Body of pancreas (tissue), 4 donors: Measurements from ENCODE around the gene LRFN2. TPM values are rescaled to one million over a fixed set of nuclear protein-coding genes. Genes with fewer than 3 reads are reported as not detected.

Experiments used
- ATAC-seq: fragments of 150-250 bp; one replicate; pipeline ENCODE4 v1.9.1; 2016
- DNase-seq, 4 donors: peaks; one replicate each; pipeline ENCODE4 v3.0.0-alpha.2; 2019
- H3K27ac ChIP-seq, 4 donors: fragments of 200-600 bp; sonication (generic); 1 replicate in 3 of 4; 2 replicates in 1 of 4; pipeline versions ENCODE4 v1.5.1 to v1.6.1; 2016 to 2019; ENCODE audit warnings: mild to moderate bottlenecking in 1 of 4, mixed read lengths in 1 of 4, moderate library complexity in 1 of 4
- H3K27me3 ChIP-seq, 2 donors: fragments of 200-600 bp; sonication (generic); one replicate each; pipeline ENCODE4 v1.6.0; 2016; ENCODE audit warnings: mild to moderate bottlenecking in 1 of 2
- H3K36me3 ChIP-seq, 2 donors: fragments of 200-600 bp; sonication (generic); replicated peaks in 1 of 2; 2 replicates each; pipeline ENCODE4 v1.5.1; 2016; ENCODE audit warnings: low read depth in 2 of 2; ENCODE audit not compliant: insufficient read depth in 1 of 2
- H3K4me1 ChIP-seq: fragments of 200-600 bp; sonication (generic); one replicate; pipeline ENCODE4 v1.6.0; 2016
- H3K4me3 ChIP-seq, 2 donors: fragments of 200-600 bp; sonication (generic); 1 replicate in 1 of 2; 2 replicates in 1 of 2; pipeline ENCODE4 v1.5.1; 2016 to 2019
- H3K9me3 ChIP-seq, 3 donors: fragments of 200-600 bp; sonication (generic); 1 replicate in 2 of 3; 2 replicates in 1 of 3; pipeline ENCODE4 v1.5.1; 2016
- POLR2A ChIP-seq, 3 donors: fragments of 450-650 bp; IDR thresholded peaks; one replicate each; pipeline ENCODE4 v1.6.1; 2016; ENCODE audit warnings: antibody characterized with exemption in 3 of 3, mild to moderate bottlenecking in 2 of 3
- WGBS, 2 donors: methylation state at CpG; one replicate each; pipeline ENCODE4 v1.1.5; 2017; 5-methylcytosine and 5-hydroxymethylcytosine counted together
- intact Hi-C: fragments of 100-400 bp; cut with DNase I; formaldehyde crosslinking; loops from one replicate; pipeline ENCODE4 v1.15.1; 2023
- total RNA-seq, 2 donors: library from RNA; depleted of rRNA; stranded (reverse); fragments of >200 nt; gene quantifications; one replicate each; pipeline ENCODE4 v1.1.0, GENCODE V29; 2016
- TF ChIP-seq, protein P1 (sequence below), 7 experiments: fragments of 450-650 bp in 4 of 7; fragments of 200-600 bp in 3 of 7; sonication (generic) in 3 of 7; IDR thresholded peaks; one replicate each; pipeline ENCODE4 v1.5.1; 2016 to 2019; ENCODE audit warnings: antibody characterized with exemption in 7 of 7

Gene LRFN2
- total RNA-seq, 2 donors from 2014 or later: 0.33 TPM; not detected in 1

DNA sequence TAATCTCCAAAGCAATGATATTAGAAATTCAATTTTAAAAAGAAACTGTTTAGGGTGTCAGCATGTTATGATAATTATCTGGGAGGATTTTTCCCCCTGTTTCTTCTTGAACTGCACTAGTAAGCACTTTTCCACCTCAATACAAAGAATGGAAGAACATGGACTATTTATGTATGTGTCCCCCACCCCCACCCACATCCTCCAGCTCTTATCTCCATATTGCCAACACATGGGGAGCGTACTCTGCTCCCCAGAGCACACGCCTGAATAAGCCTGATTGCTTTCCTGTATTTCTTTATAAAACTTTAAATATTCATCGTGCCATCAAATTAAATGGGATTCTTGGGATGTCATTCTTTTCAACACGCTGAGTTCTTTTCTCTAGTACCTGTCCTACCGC is 11.4 kb upstream of the LRFN2 start:
- no peak for DNase-seq
- no peak for ATAC-seq
- Histone ChIP-seq H3K36me3 (no peaks in the 10 kb centered on the region), H3K27me3 (no peaks in the 10 kb centered on the region), H3K4me3 (no peak overlapping the region), H3K9me3 (no peaks in the 10 kb centered on the region), H3K27ac (no peak overlapping the region), H3K4me1 (no peaks in the 10 kb centered on the region)
- TF ChIP-seq POLR2A (IDR thresholded peaks at IDR 0.05): no peak
- WGBS, 2 donors: 73 to 75% methylated on average over 5 of the region's 5 CpGs
- intact Hi-C loops: no loop called here

DNA sequence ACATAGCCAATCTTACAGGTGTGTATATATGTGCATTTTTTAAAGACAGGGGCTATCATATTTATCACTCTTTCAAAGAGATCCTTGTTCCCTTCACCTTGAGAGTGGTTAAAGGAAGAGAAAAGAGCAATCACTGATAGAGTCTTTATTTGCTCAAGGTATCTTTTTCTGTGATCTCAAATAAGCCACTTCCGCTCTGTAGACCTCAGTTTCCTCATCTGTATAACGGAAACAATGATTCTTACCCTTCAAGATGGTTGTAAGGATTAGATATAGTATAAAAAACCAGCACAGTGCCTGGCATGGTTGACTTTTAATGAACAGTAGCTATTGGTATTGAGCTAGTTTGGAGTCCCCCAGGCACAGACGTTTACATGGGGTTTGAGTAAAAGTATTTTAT is 10.1 kb upstream of the LRFN2 start:
- DNase-seq: no peak
- no peaks in the 10 kb centered on the region for H3K4me1 ChIP-seq
- no peak overlapping the region for H3K27ac ChIP-seq
- TF ChIP-seq POLR2A (IDR thresholded peaks at IDR 0.05): no peak
- TF ChIP-seq, protein P1, sequence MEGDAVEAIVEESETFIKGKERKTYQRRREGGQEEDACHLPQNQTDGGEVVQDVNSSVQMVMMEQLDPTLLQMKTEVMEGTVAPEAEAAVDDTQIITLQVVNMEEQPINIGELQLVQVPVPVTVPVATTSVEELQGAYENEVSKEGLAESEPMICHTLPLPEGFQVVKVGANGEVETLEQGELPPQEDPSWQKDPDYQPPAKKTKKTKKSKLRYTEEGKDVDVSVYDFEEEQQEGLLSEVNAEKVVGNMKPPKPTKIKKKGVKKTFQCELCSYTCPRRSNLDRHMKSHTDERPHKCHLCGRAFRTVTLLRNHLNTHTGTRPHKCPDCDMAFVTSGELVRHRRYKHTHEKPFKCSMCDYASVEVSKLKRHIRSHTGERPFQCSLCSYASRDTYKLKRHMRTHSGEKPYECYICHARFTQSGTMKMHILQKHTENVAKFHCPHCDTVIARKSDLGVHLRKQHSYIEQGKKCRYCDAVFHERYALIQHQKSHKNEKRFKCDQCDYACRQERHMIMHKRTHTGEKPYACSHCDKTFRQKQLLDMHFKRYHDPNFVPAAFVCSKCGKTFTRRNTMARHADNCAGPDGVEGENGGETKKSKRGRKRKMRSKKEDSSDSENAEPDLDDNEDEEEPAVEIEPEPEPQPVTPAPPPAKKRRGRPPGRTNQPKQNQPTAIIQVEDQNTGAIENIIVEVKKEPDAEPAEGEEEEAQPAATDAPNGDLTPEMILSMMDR (IDR thresholded peaks at IDR 0.05): no peak
- WGBS, 2 donors: 54 to 62% methylated on average over 3 of the region's 3 CpGs
- no peaks in the 10 kb centered on the region for H3K36me3 ChIP-seq
- H3K27me3 ChIP-seq: no peaks in the 10 kb centered on the region
- H3K9me3 ChIP-seq: no peaks in the 10 kb centered on the region
- ATAC-seq: no peak
- H3K4me3 ChIP-seq: no peak overlapping the region
- intact Hi-C loops: no loop called here

DNA sequence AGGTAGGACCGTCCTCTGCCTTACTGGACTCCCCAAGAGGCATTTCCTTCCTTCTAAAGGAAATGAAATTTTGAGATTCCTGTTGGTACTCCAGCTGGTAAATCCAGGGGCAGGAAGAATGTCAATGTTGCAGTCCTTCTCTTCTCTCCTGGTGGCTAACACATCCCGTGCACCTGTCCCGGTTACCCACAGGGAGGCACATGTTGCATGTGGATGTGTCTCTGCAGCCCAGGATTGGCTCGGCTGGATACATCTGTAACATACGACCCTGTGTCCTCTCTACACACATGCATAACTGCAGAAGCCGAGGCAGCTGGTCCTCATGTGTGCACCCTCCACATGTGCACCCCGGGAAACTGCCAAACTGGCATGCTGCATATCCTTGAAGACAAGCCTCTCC is 1.3 kb upstream of the LRFN2 start:
- no peak for ATAC-seq
- H3K9me3 ChIP-seq: no peaks in the 10 kb centered on the region
- H3K4me3 ChIP-seq: no peak overlapping the region
- DNase-seq: no peak
- intact Hi-C loops: loop anchor here (10.0 kb wide), 1 partner anchor 254 kb away; no protein-coding TSS in a partner anchor
- H3K4me1 ChIP-seq: peaks cover 22% of the 10 kb centered on the region
- TF ChIP-seq, protein P1 (IDR thresholded peaks at IDR 0.05): no peak
- TF ChIP-seq POLR2A (IDR thresholded peaks at IDR 0.05): no peak
- H3K36me3 ChIP-seq: no peaks in the 10 kb centered on the region
- H3K27me3 ChIP-seq: no peaks in the 10 kb centered on the region
- 34 to 42% methylated on average over 7 of the region's 7 CpGs for WGBS, 2 donors
- H3K27ac ChIP-seq: no peak overlapping the region

DNA sequence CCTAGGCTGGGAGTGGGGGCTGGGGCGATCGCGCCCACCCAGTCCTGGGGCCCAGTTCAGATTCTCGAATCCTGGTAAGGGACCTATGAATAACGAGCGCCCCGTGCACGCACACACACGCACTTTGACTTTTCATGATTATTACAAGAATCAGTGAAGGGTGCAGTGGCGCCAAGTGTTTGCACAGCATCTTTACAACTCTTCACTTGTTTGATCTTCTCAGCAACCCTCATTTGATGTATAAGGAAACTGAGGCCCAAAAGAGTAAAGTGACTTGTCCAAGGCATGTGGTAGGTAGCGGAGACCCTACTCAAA is 863 bp upstream of the LRFN2 start:
- no peak for DNase-seq
- TF ChIP-seq POLR2A (IDR thresholded peaks at IDR 0.05): no peak
- TF ChIP-seq, protein P1 (IDR thresholded peaks at IDR 0.05): no peak
- H3K4me1 ChIP-seq: peaks cover 22% of the 10 kb centered on the region
- H3K4me3 ChIP-seq: peak overlapping the region in 1 of 2 donors; percentile 36
- H3K36me3 ChIP-seq: no peaks in the 10 kb centered on the region
- H3K27me3 ChIP-seq: no peaks in the 10 kb centered on the region
- intact Hi-C loops: loop anchor here (10.0 kb wide), 1 partner anchor 253 kb away; no protein-coding TSS in a partner anchor
- peak overlapping the region; percentile 70 to 88 (median 84) for H3K27ac ChIP-seq
- no peaks in the 10 kb centered on the region for H3K9me3 ChIP-seq
- ATAC-seq: no peak
- WGBS, 2 donors: 11 to 20% methylated on average over 5 to 11 of the region's 11 CpGs

DNA sequence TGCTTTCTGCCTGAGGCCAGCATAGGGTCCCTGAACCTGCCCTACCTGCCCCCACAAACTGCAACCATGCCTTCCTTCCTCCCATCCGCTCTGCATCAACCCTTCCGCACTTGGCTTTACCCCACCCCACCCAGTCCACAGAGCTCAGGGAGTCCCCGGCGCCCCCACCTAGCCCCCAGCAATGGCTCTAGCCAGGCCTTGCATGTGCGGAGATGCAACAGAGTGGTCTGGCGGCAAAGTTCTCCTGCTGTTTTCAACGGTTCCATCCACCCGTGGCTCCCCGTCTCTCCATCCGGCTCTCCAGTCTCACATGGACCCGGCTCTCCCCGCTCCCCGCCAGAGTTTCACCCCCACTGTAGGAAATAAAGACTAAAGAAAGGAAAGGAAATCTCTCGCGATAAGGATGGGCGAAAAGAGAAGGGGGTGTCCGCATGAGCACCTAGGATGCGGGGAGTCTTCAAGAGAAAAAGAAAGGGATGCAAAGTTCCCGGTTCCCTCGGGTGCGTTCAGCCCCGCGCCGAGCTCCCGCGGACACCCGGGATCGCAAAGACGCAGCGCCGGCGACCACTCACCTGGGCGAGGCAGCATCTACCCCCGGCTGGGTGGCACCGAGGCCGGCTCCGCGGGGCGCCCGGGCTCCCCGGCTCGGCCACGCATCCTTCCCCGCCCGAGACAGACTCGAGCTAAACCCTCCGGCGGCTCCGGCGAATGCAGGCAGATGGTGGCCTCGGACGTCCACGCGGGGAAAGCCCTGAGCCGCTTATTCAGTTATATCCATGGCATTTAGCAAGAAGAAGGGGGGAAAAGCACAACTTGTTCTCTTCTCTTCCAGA is 579 bp downstream of the LRFN2 start:
- Histone ChIP-seq H3K36me3 (no peaks in the 10 kb centered on the region), H3K27ac (no peak overlapping the region), H3K9me3 (no peaks in the 10 kb centered on the region), H3K4me1 (peaks cover 22% of the 10 kb centered on the region), H3K27me3 (no peaks in the 10 kb centered on the region), H3K4me3 (peak overlapping the region in 1 of 2 donors; percentile 31)
- TF ChIP-seq, protein P1 (IDR thresholded peaks at IDR 0.05): no peak
- no peak for TF ChIP-seq POLR2A (IDR thresholded peaks at IDR 0.05)
- WGBS, 2 donors: 7 to 22% methylated on average over 30 to 55 of the region's 55 CpGs
- DNase-seq (peak in 3 of 4 donors; percentile 25 to 34 (median 33)), ATAC-seq (no peak)
- intact Hi-C loops: loop anchor here (10.0 kb wide), 1 partner anchor 252 kb away; no protein-coding TSS in a partner anchor
